Measurements from ENCODE around the gene WDR46. TPM values are rescaled to one million over a fixed set of nuclear protein-coding genes. Genes with fewer than 3 reads are reported as not detected.
A peak's percentile ranks its signal among the peaks of the same experiment; 100 is the strongest.

Gene WDR46
- total and polyA plus RNA-seq, 8 donors, result 42.9 to 72.9 (median 54.5) TPM

DNA sequence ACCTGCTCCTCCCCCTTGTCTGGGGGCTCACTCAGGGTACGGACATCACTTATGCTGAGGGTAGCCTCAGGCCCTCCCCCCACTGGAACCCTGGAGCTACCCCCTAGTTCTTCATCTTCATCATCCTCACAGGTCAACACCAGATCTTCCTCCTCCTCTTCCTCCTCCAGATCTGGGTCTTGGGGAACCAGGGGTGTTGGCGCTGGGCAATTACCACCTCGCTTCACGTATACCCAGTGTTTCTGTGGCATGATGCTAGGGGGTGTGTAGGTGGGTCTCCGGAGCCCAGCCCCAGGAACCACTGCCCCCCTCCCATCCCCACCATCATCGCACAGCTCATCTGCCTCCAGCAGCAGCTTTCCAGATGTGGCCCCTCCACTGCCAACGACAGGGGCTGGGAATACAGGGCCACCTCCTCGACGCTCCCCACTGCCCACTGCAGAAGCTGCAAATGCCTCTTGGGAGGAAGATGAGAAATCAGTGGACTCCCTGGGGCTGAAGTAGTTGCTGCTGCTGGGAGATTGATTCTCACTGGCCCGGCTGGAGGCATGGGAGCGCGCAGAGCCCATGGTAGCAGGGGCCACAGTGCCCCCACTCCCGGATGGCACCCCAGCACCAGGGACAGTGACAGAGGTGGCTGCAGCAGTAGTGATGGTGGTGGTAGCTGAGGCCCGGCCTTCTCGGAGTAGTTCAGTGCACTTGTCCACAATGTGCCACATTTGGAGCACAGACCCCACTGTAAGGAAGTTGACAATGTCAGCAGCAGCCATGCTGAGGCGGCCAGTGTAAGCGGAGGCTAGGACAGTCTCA lies 27.0 kb upstream of the WDR46 start:
- H3K4me1 ChIP-seq, result peaks cover 46 to 82% (median 80%) of the 10 kb centered on the region in 4 donors

DNA sequence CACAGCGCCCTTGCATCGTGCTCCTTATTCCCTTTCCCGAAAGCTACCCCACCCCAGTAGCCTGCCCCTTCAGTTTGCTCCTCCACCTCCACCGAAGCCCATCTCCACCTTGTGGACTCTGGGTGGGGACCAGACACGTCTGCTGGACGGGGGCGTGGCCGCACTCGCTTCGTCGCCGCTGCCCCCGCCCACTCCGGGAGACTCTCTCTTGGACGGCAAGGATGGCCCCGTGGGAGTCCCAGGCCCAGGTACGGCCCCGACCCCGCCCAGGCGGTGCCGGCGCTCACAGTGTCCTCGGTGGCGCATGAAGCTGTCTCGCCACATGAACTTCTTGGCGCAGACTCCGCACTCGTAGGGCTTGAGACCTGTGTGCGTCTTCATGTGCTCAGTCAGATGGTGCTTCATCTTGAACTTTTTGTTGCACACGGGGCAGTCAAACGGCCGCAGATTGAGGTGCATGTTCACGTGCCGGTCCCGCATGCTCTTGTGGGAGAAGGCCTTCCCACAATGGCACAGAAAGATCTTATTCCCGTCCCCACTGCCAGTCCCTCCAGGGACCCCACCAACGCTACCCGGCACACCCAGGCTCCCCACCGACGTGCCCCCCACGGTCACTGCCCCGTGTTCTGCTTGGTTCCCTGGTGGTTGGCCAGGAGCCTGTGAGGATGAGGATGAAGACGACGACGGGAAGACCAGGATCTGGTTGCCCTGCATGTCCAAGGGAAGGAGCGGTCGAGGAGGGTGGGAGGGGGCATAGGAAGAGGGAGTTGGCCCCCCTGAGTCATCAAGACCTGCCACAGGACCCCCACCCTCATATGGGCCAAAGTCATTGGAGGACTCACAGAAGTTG lies 26.1 kb upstream of the WDR46 start:
- Histone ChIP-seq H3K4me1 (peaks cover 37 to 82% (median 76%) of the 10 kb centered on the region in 4 donors), H3K27me3 (no peaks in the 10 kb centered on the region), H3K36me3 (peaks cover 25 to 46% (median 41%) of the 10 kb centered on the region in 4 donors), H3K9me3 (no peaks in the 10 kb centered on the region), H3K4me3 (peak overlapping the region; percentile 64 to 96 (median 76)), H3K27ac (peak overlapping the region; percentile 91 to 97 (median 97))
- 34 to 48% (median 36%) methylated on average over 43 to 47 of the region's 47 CpGs for WGBS, 5 donors
- TF ChIP-seq EP300 (IDR thresholded peaks at IDR 0.05) (no peak), POLR2AphosphoS5 (IDR thresholded peaks at IDR 0.05) (peak in 1 of 3 donors; percentile 44), POLR2A (IDR thresholded peaks at IDR 0.05) (no peak)
- TF ChIP-seq, protein P1, sequence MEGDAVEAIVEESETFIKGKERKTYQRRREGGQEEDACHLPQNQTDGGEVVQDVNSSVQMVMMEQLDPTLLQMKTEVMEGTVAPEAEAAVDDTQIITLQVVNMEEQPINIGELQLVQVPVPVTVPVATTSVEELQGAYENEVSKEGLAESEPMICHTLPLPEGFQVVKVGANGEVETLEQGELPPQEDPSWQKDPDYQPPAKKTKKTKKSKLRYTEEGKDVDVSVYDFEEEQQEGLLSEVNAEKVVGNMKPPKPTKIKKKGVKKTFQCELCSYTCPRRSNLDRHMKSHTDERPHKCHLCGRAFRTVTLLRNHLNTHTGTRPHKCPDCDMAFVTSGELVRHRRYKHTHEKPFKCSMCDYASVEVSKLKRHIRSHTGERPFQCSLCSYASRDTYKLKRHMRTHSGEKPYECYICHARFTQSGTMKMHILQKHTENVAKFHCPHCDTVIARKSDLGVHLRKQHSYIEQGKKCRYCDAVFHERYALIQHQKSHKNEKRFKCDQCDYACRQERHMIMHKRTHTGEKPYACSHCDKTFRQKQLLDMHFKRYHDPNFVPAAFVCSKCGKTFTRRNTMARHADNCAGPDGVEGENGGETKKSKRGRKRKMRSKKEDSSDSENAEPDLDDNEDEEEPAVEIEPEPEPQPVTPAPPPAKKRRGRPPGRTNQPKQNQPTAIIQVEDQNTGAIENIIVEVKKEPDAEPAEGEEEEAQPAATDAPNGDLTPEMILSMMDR (IDR thresholded peaks at IDR 0.05), result no peak
- intact Hi-C loops (cut with DNase I; ENCODE audit: low total_unique reads), result no loop called here
- DNase-seq, result peak; percentile 65 to 80

More for the DNA sequence above, 27.0 kb upstream of the WDR46 start:
- Histone ChIP-seq H3K27ac (peak overlapping the region in 3 of 5 donors; percentile 97), H3K9me3 (no peaks in the 10 kb centered on the region), H3K36me3 (peaks cover 27 to 46% (median 41%) of the 10 kb centered on the region in 4 donors), H3K4me3 (no peak overlapping the region), H3K27me3 (no peaks in the 10 kb centered on the region)
- TF ChIP-seq EP300 (IDR thresholded peaks at IDR 0.05), result no peak
- no peak for TF ChIP-seq POLR2A (IDR thresholded peaks at IDR 0.05)
- no peak for TF ChIP-seq POLR2AphosphoS5 (IDR thresholded peaks at IDR 0.05)
- TF ChIP-seq, protein P1 (IDR thresholded peaks at IDR 0.05), result no peak
- intact Hi-C loops (cut with DNase I; ENCODE audit: low total_unique reads), result no loop called here
- DNase-seq, result no peak
- 89 to 92% (median 91%) methylated on average over 15 to 17 of the region's 17 CpGs for WGBS, 5 donors

DNA sequence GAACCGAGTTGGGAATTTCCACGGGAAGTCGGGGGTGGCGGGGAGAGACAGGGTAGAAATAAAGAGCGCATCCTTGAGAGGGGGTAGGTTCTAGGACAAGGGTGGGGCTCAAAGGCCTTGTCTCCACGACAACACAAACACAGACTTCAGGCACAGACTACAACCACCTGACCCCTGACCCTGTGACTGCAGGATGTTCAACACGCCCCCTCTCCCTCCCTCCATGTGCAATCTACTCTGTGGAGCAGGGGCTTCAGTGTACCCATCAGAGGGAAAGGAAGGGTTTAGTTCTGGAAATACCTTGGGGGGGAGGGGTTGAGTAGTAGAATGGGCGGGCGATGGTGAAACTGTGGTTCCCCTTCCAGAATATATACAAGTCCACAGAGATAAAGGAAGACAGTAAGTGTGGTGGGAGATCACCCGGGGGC lies 25.5 kb upstream of the WDR46 start:
- intact Hi-C loops (cut with DNase I; ENCODE audit: low total_unique reads), result no loop called here
- Histone ChIP-seq H3K27ac (peak overlapping the region; percentile 91 to 97 (median 97)), H3K9me3 (no peaks in the 10 kb centered on the region), H3K27me3 (no peaks in the 10 kb centered on the region), H3K36me3 (peaks cover 19 to 43% (median 40%) of the 10 kb centered on the region in 4 donors), H3K4me1 (peaks cover 36 to 81% (median 70%) of the 10 kb centered on the region in 4 donors), H3K4me3 (peak overlapping the region; percentile 64 to 96 (median 76))
- WGBS, 5 donors, result 1 to 5% (median 2%) methylated on average over 10 of the region's 10 CpGs
- DNase-seq, result peak; percentile 39 to 93
- peak in 1 of 3 donors; percentile 44 for TF ChIP-seq POLR2AphosphoS5 (IDR thresholded peaks at IDR 0.05)
- no peak for TF ChIP-seq POLR2A (IDR thresholded peaks at IDR 0.05)

DNA sequence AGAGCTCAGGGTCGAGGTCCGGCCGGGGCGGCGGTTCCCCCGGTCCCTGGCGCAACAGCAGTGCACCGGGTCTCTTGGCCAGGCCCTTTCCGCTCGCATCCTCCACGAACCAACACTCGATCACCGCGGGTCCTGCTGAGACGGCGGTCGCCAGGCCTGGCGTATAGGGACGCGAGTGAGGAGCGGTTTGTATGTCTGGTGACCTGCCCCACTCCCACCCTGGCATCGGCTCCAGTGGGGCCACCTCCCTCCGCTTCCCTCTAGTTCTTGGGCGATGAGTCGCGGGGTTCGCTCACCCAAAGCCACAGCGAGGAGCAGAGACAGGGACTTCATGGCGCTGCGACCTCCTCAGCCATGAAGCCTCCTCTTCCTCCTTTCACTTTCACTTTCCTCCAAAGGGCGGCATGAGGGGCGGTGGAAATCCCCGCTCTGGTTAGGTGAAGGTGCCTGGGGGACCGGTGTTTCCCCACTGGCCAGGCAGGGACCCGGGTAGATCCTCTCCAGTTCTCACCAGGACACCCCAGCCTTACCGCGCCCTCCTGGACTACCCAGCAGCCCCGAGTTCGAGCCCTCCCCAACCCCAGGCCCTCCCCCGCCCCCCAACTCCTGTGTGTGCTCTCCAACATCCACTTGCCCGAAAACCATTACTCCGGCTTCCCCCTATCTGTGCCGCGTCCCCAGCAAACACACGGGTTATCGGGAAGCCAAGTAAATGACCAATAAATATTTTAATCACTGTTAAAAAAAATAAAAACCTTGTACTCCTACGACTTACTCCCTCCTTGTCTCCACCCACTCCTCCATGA lies 24.9 kb upstream of the WDR46 start, which contains the start of gene TAPBP:
TAPBP (minus strand) TSS at position 370 of the 806 bp plus-strand sequence; CDS start at position 333, 37 bp downstream.
- intact Hi-C loops (cut with DNase I; ENCODE audit: low total_unique reads), result no loop called here
- 0 to 1% (median 0%) methylated on average over 24 to 47 of the region's 47 CpGs for WGBS, 5 donors
- Histone ChIP-seq H3K9me3 (no peaks in the 10 kb centered on the region), H3K4me3 (peak within 1 kb of the TSS; percentile 64 to 96 (median 76)), H3K27me3 (no peaks in the 10 kb centered on the region), H3K4me1 (peaks cover 31 to 75% (median 64%) of the 10 kb centered on the region in 4 donors), H3K27ac (peak within 1 kb of the TSS; percentile 91 to 97 (median 97)), H3K36me3 (peaks cover 13 to 41% (median 37%) of the 10 kb centered on the region in 4 donors)
- TF ChIP-seq POLR2AphosphoS5 (IDR thresholded peaks at IDR 0.05) (peak; percentile 52 to 88 (median 85)), EP300 (IDR thresholded peaks at IDR 0.05) (no peak)
- DNase-seq, result peak; percentile 60 to 90

All from stomach (tissue), 9 donors.